Nephron progenitor cell (in vitro differentiated cells): ENCODE results near the gene THAP8.
A peak's percentile ranks its signal among the peaks of the same experiment; 100 is the strongest.

ENCODE experiments used
- DNase-seq: peaks from one replicate; pipeline ENCODE4 v3.0.0; 2021
- H3K27ac Mint-ChIP-seq: 2 replicates; pipeline ENCODE4 v1.8.0; 2021; ENCODE audit warnings: mild to moderate bottlenecking, moderate library complexity, mixed read lengths
- H3K27me3 Mint-ChIP-seq: 2 replicates; pipeline ENCODE4 v1.8.0; 2021; ENCODE audit warnings: mild to moderate bottlenecking, low read depth, mixed read lengths; ENCODE audit not compliant: poor library complexity
- H3K36me3 Mint-ChIP-seq: 2 replicates; pipeline ENCODE4 v1.8.0; 2021; ENCODE audit warnings: low read depth, mixed read lengths
- H3K4me1 Mint-ChIP-seq: 2 replicates; pipeline ENCODE4 v1.8.0; 2021; ENCODE audit warnings: mixed read lengths
- H3K4me3 Mint-ChIP-seq: 2 replicates; pipeline ENCODE4 v1.8.0; 2021; ENCODE audit warnings: mild to moderate bottlenecking, moderate library complexity, mixed read lengths
- H3K9me3 Mint-ChIP-seq: 2 replicates; pipeline ENCODE4 v1.8.0; 2021; ENCODE audit warnings: mild to moderate bottlenecking, moderate library complexity, mixed read lengths
- CTCF ChIP-seq: fragments of 200-600 bp; sonication (generic); IDR thresholded peaks from 2 replicates; pipeline ENCODE4 v1.5.0; 2021; ENCODE audit warnings: antibody characterized with exemption

THAP8 gene

DNA sequence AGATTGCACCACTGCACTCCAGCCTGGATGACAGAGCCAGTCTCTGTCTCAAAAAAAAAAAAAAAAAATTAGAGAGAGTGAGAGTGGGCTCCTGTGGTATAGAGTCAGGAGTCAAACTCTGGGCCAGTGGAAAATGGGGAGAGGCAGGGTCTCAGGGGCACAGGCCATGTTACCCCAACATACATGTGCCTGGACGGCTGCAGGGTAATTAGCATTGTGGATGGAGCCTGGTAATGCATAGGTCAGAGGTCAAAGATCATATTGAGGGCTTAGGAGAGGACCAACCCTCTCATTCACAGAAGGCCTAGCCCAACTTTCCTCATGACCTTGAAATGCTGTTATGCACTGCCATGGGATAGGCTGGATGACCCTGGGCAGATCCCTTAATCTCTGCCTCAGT lies 28.5 kb downstream of the THAP8 start:
- no peak overlapping the region for H3K27ac Mint-ChIP-seq
- no peak for TF ChIP-seq CTCF
- no peak overlapping the region for H3K4me3 Mint-ChIP-seq
- no peak for DNase-seq
- H3K9me3 Mint-ChIP-seq: no peaks in the 10 kb centered on the region
- H3K27me3 Mint-ChIP-seq: peaks cover 3% of the 10 kb centered on the region
- H3K4me1 Mint-ChIP-seq: peaks cover 11% of the 10 kb centered on the region
- peaks cover 55% of the 10 kb centered on the region for H3K36me3 Mint-ChIP-seq

DNA sequence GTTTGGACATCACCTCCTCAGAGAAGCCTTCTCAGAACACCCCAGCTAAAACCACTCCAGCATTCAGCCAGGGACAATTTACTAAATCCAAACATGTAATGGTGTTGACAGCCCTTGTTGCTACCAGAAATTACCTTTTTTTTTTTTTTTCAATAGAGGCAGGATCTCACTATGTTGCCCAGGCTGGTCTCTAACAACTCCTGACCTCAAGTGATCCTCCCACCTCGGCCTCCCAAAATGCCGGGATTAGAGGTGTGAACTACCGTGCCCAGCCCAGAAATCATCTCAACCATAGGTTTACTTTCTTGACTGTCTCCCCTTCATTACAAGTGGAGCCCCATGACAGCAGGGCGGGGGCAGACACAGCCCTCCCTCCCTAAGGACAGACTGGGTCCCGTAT lies 30.7 kb downstream of the THAP8 start:
- Mint-ChIP-seq H3K4me1 (peaks cover 11% of the 10 kb centered on the region), H3K27me3 (peaks cover 3% of the 10 kb centered on the region), H3K4me3 (no peak overlapping the region), H3K9me3 (no peaks in the 10 kb centered on the region), H3K27ac (peak overlapping the region; percentile 20), H3K36me3 (peaks cover 49% of the 10 kb centered on the region)
- DNase-seq: no peak
- no peak for TF ChIP-seq CTCF

- Mint-ChIP-seq H3K36me3 (peaks cover 43% of the 10 kb centered on the region), H3K27me3 (peaks cover 3% of the 10 kb centered on the region), H3K27ac (no peak overlapping the region), H3K4me3 (no peak overlapping the region), H3K9me3 (no peaks in the 10 kb centered on the region), H3K4me1 (peaks cover 23% of the 10 kb centered on the region)
- no peak for TF ChIP-seq CTCF
- DNase-seq: no peak
These were observed 34.9 kb downstream of the THAP8 start for GRCh38 chr19:36019061-36019670.

GRCh38 chr19:36014012-36014924 lies 39.8 kb downstream of the THAP8 start, which contains the start of gene ALKBH6:
Gene ALKBH6, minus strand, starts transcription at chr19:36014213. Its CDS starts 816 bp downstream, at chr19:36013397.
- Mint-ChIP-seq H3K9me3 (no peaks in the 10 kb centered on the region), H3K36me3 (peaks cover 24% of the 10 kb centered on the region), H3K27ac (peak within 1 kb of the TSS; percentile 46), H3K4me3 (peak within 1 kb of the TSS; percentile 99), H3K27me3 (peaks cover 7% of the 10 kb centered on the region), H3K4me1 (peaks cover 39% of the 10 kb centered on the region)
- DNase-seq: peak; percentile 99
- TF ChIP-seq CTCF: no peak

DNA sequence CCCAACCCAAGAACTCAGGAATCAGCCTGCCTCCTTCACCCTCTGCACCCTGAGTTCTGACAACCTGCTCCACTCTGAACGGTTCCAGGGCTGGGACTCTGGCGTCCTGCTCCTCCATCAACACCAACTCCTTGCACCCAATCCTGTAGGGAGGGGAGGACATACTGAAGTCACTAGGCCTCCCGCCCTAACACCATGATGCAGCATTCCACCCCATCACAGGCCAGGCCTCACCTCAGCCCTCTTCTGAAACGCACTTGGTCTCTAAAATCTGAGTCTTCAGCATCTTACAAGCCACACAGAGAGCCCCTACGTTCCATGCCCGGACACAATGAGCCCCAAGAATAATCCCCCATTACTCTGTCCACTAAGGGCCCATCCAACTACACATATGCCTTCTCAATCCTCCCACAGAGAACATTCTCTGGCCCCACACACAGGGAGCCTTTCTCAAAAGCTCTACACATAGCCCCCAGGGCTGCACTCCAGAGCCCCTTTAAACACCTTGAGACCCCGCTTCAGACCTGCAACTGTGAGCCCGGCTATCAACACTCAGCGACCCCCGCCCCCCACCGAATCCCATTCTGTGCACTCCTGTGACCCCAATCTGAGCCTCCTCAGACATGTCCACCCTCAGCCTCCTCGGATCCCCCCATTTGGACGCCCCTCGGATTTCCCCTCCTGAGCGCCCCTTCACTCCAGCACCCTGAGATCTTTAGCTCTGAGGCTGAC lies 40.6 kb downstream of the THAP8 start:
- TF ChIP-seq CTCF: no peak
- no peak for DNase-seq
- Mint-ChIP-seq H3K27ac (peak overlapping the region; percentile 46), H3K4me1 (peaks cover 45% of the 10 kb centered on the region), H3K4me3 (peak overlapping the region; percentile 99), H3K27me3 (peaks cover 7% of the 10 kb centered on the region), H3K36me3 (peaks cover 19% of the 10 kb centered on the region), H3K9me3 (no peaks in the 10 kb centered on the region)
